ENCODE results near the gene COL6A5.
A peak's percentile ranks its signal among the peaks of the same experiment; 100 is the strongest.

Gene COL6A5

DNA sequence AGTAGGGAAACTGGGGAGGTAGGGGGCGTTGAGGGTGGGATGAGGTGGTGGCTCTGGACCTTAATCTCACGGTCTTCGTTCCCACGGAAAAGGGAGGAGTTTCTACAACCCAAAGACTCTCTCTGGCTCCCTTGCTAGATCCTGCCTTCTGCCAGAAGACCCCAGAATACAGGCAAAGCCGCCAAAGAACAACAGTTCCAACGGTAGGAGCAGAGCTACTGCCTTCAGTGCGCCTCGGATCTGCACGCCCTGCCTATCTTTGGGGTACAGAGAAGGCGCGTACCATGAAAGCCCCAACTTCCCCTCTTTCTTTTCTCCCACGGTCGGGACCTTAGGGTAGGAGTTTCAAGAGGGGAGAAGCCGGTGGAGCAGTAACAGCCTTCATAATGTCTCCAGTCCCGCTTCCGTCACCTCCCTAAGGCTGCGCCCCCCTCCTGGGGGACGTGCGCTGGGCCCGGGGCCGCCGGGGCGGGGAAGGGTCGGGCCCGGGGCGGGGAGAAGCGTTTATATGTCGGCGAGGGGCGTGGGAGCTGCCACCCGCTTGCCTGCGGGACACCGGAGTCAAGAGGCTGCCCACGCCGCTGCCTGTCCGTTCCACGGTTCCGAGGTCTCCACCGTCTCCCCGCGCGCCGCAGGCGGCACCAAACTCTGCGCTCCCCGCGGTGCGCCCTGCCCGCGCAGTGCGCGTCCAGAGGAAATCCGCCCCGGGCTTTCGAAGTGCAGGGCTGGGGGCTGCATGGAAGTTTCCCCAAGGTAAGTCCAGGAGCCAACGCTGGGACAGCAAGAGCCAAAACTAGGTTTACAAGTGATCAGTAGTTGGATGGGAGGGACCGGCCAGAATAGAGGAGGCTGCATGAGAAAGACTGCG, 171.4 kb downstream of the COL6A5 start, which contains the start of gene COL6A6:
Gene COL6A6 (plus strand): TSS at position 533 of the 868 bp plus-strand sequence. CDS start 43,188 bp downstream, outside the sequence.
- DNase-seq (ENCODE audit: low spot score) = peak; percentile 24

DNA sequence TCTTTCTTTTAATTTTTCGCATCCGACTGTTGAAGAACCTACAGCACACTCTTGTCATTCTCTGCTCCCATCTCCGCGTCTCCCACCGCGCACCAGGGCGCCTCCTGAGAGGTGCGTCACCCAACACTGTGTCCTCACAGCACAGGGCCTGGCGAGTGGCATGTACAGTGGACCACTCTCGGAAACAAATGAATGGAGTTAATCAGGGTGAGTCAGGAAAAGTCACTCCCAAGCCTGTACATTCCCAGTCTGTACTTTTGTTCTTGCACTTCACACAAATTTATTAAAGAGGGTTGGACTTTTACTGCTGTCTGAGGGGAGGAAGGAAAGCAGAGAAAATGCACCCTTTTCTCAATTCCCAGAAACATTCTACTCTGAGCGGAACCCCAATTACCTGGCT, 172.1 kb downstream of the COL6A5 start:
- peak; percentile 9 for DNase-seq (ENCODE audit: low spot score)

DNA sequence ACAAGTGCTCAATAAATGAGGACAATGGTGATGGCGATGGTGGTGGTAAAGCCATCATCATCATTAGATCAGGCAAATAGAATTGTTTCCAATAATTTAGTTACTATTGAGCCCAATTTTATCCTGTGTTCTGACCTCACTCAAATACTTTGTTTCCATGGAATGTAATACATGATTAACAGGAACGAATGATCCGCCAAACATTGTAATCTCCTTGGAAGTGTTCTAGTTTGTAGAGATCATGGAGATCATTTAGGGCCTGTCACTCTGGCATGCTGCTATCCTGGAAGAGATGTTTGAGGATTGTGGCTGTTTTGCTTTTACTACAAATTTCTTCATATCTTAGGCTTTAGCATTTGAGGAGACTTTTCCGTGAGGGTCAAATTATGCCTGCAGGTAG, 174.3 kb downstream of the COL6A5 start:
- DNase-seq (ENCODE audit: low spot score) = no peak

DNA sequence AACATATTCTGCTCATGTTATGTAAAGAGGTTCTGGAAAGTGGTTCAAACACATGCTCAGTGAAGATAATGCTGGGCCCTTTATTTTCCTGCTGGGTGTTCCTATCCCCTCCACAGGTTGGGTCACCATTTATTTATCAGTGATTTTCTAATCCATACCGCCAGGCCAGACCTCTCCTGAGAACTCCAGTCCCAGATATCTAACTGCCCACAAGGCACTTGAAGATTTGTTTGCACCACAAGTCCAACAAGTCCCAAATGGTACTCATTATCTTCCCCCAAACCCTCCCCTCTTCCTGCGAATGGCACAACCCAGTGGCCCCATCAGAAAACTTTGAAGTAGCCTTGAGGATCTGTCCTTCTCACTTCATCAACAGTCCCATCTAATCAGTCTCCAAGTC, 176.9 kb downstream of the COL6A5 start:
- no peak for DNase-seq (ENCODE audit: low spot score)

- DNase-seq (ENCODE audit: low spot score) = no peak
Measured at GRCh38 chr3:130527426-130527825, 182.0 kb downstream of the COL6A5 start.

DNA sequence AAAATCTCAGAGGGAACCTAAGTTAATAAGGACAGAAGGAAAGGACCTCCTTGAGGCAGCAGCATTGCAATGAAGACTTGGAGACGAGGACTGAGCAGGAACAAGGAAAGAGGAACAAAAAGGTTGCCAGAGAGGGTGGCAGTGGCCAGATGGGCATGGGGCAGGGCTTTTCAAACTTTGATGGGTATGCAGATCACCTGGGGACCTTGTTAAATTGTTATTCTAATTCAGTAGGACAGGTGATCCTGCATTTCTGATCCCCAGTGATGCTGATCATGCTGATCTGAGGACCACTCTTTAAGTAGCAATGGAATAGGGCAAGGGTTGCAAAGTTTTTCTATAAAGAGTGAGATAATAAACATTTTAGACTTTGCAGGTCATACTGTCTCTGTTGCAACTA, 182.6 kb downstream of the COL6A5 start:
- no peak for DNase-seq (ENCODE audit: low spot score)

DNA sequence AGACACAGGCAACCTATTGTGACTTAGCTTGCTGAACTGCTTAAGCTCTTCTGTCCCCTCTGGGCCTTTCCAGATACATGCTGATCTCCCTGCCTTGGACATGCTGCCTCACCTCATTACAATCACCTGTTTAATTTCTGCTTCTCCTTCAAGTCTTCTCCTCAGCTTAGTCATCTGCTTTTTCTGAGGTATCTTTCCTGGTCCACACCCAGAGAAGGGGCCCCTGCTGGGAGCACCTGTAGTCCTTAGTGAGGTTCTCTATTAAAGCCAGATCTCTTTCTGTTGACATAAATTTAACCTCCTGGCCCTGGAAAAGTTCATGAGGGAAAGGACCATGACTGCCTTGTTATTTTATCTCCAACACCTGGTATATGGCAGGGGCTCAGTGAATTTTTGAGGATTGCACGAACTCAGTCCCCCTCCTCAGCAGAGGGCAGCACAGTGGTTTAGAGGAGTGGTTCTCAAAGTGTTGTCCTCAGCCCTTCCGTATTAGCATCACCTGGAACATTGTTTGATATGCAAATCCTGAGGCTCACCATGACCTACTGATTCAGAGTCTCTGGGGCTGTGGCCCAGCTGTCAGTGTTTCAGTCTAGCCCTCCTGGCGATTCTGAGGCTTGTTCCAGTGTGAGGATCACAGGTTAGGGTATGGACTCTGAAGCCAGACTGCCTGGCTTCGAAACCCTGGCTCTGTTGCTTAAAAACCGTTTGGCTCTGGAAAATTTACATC, 184.2 kb downstream of the COL6A5 start:
- DNase-seq (ENCODE audit: low spot score) = peak; percentile 7

GRCh38 chr3:130533247-130533646, 187.8 kb downstream of the COL6A5 start:
- no peak for DNase-seq (ENCODE audit: low spot score)
